ENCODE data around the gene IFI27L1. TPM values are rescaled to one million over a fixed set of nuclear protein-coding genes. Genes with fewer than 3 reads are reported as not detected.
A peak's percentile ranks its signal among the peaks of the same experiment; 100 is the strongest.

Gene IFI27L1
- total and polyA plus RNA-seq, 2 experiments from 2014 or later: 9.7 to 28.6 TPM

DNA sequence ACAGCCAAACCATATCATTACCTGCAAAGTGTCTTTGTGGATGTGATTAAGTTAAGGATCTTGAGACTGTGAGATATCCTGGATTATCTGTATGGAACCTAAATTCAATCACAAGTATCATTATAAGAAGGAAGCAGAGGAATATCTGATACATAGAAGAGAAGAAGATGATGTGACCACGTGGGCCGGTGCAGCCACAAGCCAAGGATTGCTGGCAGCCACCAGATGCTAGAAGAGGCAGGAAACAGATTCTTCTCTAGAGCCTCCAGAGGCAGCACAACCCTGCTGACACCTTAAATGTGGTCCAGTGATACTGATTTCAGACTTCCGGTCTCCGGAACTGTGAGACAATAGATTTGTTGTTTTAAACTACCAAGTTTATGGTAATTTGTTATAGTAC is 54.4 kb downstream of the IFI27L1 start (continued):
- TF ChIP-seq EZH2phosphoT487 (IDR thresholded peaks at IDR 0.05; ENCODE audit: unreplicated experiment): no peak
- TF ChIP-seq POLR2AphosphoS5 (IDR thresholded peaks at IDR 0.05; ENCODE audit: low read depth): no peak
- TF ChIP-seq, protein P1, sequence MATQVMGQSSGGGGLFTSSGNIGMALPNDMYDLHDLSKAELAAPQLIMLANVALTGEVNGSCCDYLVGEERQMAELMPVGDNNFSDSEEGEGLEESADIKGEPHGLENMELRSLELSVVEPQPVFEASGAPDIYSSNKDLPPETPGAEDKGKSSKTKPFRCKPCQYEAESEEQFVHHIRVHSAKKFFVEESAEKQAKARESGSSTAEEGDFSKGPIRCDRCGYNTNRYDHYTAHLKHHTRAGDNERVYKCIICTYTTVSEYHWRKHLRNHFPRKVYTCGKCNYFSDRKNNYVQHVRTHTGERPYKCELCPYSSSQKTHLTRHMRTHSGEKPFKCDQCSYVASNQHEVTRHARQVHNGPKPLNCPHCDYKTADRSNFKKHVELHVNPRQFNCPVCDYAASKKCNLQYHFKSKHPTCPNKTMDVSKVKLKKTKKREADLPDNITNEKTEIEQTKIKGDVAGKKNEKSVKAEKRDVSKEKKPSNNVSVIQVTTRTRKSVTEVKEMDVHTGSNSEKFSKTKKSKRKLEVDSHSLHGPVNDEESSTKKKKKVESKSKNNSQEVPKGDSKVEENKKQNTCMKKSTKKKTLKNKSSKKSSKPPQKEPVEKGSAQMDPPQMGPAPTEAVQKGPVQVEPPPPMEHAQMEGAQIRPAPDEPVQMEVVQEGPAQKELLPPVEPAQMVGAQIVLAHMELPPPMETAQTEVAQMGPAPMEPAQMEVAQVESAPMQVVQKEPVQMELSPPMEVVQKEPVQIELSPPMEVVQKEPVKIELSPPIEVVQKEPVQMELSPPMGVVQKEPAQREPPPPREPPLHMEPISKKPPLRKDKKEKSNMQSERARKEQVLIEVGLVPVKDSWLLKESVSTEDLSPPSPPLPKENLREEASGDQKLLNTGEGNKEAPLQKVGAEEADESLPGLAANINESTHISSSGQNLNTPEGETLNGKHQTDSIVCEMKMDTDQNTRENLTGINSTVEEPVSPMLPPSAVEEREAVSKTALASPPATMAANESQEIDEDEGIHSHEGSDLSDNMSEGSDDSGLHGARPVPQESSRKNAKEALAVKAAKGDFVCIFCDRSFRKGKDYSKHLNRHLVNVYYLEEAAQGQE (IDR thresholded peaks at IDR 0.05; ENCODE audit: unreplicated experiment): no peak
- no peak for TF ChIP-seq EZH2 (IDR thresholded peaks at IDR 0.05; ENCODE audit: low read depth, unreplicated experiment)
- TF ChIP-seq JUNB (IDR thresholded peaks at IDR 0.05; ENCODE audit: unreplicated experiment): no peak
- no peak for TF ChIP-seq CREB1 (CRISPR knock-in tag; IDR thresholded peaks at IDR 0.05; ENCODE audit: low read depth)
- no peak for TF ChIP-seq NANOG (IDR thresholded peaks at IDR 0.05; ENCODE audit: borderline replicate concordance)

DNA sequence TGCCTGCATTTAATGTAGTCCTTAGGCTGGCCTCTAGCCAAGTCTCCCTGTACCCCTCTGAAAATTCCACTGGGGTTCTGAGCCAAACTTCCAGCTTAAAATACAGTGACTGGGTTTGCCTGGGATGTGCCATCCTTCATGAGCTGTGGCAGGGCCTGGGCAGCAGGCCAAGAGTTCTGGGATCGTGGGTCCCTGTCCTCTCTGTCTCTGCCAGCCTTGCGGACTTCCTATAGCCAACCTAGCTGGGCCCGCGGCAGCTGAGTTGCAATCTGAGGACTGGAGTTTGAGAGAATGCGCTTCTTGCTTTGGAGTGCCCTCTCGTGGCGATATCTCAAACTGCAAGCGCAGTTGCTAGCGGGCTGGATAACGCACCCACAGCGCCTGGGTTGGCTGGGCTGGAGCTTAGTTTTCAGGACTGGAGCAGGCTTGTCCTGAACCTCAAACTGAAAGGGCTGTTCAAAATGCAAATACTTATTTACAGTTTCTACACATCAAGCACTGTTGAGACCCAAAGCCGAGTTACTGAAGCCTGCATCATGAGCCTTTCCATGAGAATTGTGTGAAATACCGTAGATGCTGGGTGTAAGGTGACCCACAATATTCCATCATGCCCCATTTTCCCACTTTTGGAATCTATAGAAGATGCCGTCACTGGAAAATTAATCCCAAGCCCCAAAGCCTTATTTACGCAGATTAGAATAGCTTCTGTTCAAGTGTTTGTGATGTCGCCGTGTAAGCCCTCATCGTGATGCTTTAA is 55.6 kb downstream of the IFI27L1 start:
- Mint-ChIP-seq H3K27me3 (ENCODE audit: insufficient read depth, low read depth, poor library complexity) (peaks cover 10% of the 10 kb centered on the region), H3K4me1 (peaks cover 15% of the 10 kb centered on the region), H3K4me3 (no peak overlapping the region), H3K36me3 (ENCODE audit: low read depth) (peaks cover 10% of the 10 kb centered on the region; the same call in 2 of the 3 replicates), H3K9me3 (peaks cover 21% of the 10 kb centered on the region), H3K27ac (no peak overlapping the region)
- Histone ChIP-seq H4K20me1 (replicated peaks; ENCODE audit: insufficient read depth) (no peaks in the 10 kb centered on the region), H3K27me3 (ENCODE audit: insufficient read depth) (no peaks in the 10 kb centered on the region), H2AFZ (peak overlapping the region; percentile 80; the same call in 1 of the 2 replicates), H3K79me2 (replicated peaks; ENCODE audit: insufficient read depth) (no peaks in the 10 kb centered on the region), H3K4me1 (ENCODE audit: insufficient read depth) (peaks cover 7% of the 10 kb centered on the region; the same call in 1 of the 2 replicates), H3K9me2 (ENCODE audit: insufficient read depth) (no peaks in the 10 kb centered on the region), H3K36me3 (ENCODE audit: insufficient read depth) (no peaks in the 10 kb centered on the region), H3K4me2 (no peak overlapping the region), H3K27ac (ENCODE audit: low read depth) (no peak overlapping the region), H3F3A (replicated peaks; ENCODE audit: low read depth) (no peaks in the 10 kb centered on the region), H3K4me3 (no peak overlapping the region)
- TF ChIP-seq, protein P2, sequence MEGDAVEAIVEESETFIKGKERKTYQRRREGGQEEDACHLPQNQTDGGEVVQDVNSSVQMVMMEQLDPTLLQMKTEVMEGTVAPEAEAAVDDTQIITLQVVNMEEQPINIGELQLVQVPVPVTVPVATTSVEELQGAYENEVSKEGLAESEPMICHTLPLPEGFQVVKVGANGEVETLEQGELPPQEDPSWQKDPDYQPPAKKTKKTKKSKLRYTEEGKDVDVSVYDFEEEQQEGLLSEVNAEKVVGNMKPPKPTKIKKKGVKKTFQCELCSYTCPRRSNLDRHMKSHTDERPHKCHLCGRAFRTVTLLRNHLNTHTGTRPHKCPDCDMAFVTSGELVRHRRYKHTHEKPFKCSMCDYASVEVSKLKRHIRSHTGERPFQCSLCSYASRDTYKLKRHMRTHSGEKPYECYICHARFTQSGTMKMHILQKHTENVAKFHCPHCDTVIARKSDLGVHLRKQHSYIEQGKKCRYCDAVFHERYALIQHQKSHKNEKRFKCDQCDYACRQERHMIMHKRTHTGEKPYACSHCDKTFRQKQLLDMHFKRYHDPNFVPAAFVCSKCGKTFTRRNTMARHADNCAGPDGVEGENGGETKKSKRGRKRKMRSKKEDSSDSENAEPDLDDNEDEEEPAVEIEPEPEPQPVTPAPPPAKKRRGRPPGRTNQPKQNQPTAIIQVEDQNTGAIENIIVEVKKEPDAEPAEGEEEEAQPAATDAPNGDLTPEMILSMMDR (conservative IDR thresholded peaks at IDR 0.05; ENCODE audit: low read depth in 2 of 2): peak; percentile 93 to 95
- no peak for TF ChIP-seq ZNF114 (CRISPR knock-in tag; IDR thresholded peaks at IDR 0.05)
- TF ChIP-seq EZH2 (IDR thresholded peaks at IDR 0.05; ENCODE audit: low read depth, unreplicated experiment): no peak
- TF ChIP-seq NANOG (IDR thresholded peaks at IDR 0.05; ENCODE audit: borderline replicate concordance): no peak
- TF ChIP-seq JUNB (IDR thresholded peaks at IDR 0.05; ENCODE audit: unreplicated experiment): no peak
- TF ChIP-seq POLR2AphosphoS5 (IDR thresholded peaks at IDR 0.05; ENCODE audit: low read depth): no peak
- TF ChIP-seq STAT1 (IDR thresholded peaks at IDR 0.05; ENCODE audit: unreplicated experiment): no peak
- TF ChIP-seq EZH2phosphoT487 (IDR thresholded peaks at IDR 0.05; ENCODE audit: unreplicated experiment): no peak
- DNase-seq (ENCODE audit: low spot score) (peak; percentile 94), ATAC-seq (peak; percentile 92)

All from GM23338 (cell line).